GM18505 (cell line): ENCODE results near the gene S100B.

Experiments
- ATAC-seq: cut with Tn5 transposase; IDR thresholded peaks from one replicate; pipeline ENCODE4 v1.9.1; 2021; ENCODE audit not compliant: unreplicated experiment
- POLR2A ChIP-seq: IDR thresholded peaks from 4 replicates; pipeline ENCODE4 v1.6.1; 2011; ENCODE audit warnings: borderline replicate concordance; ENCODE audit not compliant: insufficient read depth, insufficient read length; ENCODE audit errors: extremely low read depth

S100B gene

DNA sequence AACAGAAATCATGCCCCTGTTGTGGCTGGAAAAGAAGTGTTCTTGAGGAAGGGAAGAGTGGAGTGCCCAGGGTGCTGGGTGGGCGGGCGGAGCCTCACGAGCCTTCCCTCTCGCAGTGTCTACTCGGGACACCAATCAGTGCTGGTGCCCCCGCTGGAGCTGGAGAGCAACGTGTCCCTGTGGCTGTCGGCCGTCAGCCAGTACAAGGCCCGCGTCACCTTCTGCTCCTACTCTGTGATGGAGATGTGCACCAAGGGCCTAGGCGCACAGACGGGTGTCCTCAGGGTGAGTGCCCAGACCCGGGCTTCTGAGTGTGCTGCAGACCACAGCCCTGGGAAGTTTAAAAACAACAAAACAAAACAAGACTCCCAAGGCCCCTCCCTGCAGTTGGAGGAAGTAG lies 47.4 kb downstream of the S100B start:
- ATAC-seq, result no peak

GRCh38 chr21:46556802-46557201 lies 48.1 kb downstream of the S100B start:
- no peak for ATAC-seq
- TF ChIP-seq POLR2A, result no peak

More for the DNA sequence above, 47.4 kb downstream of the S100B start:
- TF ChIP-seq POLR2A, result no peak

DNA sequence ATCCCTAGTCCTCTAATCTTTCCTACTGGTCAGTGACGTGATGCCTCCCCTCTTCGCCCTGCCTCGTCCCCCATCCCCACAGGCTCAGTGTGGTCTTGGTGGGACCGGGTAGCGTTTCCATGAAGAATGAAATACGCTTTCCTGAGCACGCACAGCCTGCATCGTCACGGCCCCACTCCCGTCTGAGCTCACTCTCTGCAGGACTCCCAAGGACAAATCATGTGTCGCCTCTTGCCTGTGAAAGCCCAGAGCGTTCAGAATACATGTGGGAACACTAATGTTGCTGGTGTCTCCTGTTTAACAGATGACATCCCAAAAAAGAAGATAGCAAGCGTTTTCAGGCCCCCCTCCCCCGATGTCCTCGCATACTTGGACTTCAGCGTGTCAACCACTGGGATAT lies 49.2 kb downstream of the S100B start:
- ATAC-seq, result no peak
- TF ChIP-seq POLR2A, result no peak

DNA sequence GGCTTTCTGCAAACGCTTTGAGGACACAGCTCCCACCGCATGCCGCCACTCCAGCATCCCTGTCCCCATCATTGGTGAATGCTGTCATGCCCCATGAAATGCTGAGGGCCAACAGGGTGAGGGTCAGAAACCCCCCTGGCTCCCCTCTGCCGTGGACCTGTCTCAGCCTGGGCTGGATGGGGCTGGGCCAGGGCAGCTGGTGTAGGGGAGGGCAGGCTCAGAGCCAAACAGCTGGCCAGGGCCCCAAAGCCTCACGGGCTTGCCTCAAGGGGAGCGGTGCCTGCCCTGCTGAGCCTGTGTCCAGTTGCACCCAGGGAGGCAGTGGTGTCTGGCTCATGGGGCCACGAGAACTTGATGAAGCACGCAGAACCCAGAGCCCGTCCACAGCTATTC lies 49.7 kb downstream of the S100B start:
- no peak for ATAC-seq
- no peak for TF ChIP-seq POLR2A

DNA sequence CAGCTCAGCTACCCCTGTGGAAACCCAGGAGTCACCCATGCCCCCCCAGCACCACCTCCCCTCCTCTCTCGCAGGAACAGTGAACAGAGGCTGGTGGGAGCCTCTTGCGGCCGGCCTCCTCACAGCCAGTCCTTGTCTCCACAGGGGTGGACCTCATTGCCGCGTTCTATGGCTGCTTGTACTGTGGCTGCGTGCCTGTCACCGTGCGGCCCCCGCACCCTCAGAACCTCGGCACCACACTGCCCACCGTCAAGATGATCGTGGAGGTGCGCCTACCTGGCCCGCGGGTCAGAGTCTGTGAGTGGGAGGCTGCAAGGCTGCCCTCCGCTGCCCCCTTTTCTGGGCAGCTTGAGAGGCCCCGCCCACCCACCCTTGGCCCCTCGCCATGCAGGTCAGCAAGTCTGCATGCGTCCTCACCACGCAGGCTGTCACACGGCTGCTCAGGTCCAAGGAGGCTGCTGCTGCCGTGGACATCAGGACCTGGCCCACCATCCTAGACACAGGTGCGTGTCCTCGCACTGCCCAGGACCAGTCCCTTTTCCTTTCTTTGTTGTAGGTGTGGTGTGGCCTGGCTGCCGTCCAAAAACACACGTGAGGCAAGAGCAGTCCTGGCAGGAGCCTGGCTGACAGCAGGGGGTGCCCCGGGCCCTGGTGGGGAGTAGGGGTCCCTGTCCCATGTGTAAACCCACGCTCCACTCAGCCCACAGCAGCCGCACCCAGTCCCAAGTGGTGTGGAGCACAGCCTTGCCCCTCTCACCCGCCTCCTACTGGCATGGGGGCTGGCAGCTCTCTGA lies 50.3 kb downstream of the S100B start:
- TF ChIP-seq POLR2A, result no peak
- ATAC-seq, result no peak

DNA sequence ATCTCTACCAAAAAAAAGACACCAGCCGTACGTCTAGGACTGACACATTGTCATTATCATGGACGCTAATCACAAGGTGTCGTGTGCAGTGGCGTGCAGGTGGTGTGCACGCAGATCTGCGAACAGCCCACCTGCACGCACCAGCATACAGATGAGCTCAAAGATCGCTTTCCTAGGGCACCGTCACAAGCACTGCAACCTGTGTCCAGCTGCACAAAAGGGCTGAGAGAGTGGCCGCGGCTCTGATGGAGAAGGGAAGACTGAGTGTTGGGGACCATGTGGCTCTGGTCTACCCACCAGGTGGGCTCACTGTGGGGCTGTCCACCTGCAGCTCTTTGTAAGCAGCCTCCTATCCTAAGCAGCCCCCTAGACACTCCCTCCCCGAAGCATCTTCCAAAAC lies 50.9 kb downstream of the S100B start:
- no peak for TF ChIP-seq POLR2A
- no peak for ATAC-seq

GRCh38 chr21:46552865-46553379 lies 52.0 kb downstream of the S100B start:
- no peak for TF ChIP-seq POLR2A
- ATAC-seq, result no peak

- ATAC-seq, result no peak
- no peak for TF ChIP-seq POLR2A
Measured at GRCh38 chr21:46552274-46552673, 52.6 kb downstream of the S100B start.

DNA sequence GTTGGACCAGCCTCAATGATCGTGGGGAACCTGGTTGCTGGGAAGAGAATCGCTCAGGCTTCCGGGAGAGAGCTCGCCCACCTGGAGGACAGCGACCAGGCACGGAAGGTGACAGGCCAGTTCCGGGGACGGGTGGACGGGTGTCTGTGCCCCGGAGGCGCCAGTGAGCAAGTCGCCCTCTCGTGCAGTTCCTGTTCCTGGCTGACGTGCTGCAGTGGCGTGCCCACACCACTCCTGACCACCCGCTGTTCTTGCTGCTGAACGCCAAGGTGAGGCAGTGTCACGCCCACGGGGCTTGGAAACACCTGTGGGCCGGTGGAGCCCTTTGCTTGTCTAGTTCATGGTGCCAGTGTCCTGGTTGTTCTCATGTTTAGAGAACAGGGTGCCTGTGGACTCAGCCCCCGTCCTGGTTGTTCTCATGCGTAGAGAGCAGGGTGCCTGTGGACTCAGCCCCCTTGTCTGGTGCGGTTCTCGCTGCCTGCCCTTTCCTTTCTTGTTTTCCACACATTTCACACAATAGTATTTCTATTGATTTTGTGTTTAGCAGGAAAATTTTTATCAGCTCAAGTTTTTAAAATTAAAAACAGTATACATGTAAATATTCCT lies 53.1 kb downstream of the S100B start:
- no peak for TF ChIP-seq POLR2A
- ATAC-seq, result no peak

- ATAC-seq, result no peak
- TF ChIP-seq POLR2A, result no peak
Measured at GRCh38 chr21:46550116-46550941, 54.6 kb downstream of the S100B start.

GRCh38 chr21:46549650-46550049 lies 55.2 kb downstream of the S100B start:
- no peak for TF ChIP-seq POLR2A
- ATAC-seq, result no peak
